ENCODE data around the gene CEP68. TPM values are rescaled to one million over a fixed set of nuclear protein-coding genes. Genes with fewer than 3 reads are reported as not detected.
A peak's percentile ranks its signal among the peaks of the same experiment; 100 is the strongest.

The CEP68 gene
- polyA plus RNA-seq, 1 experiment, result 11.7 TPM

- 0 out of 2 replicates have a peak, but pooled peaks cover 1% of the 10 kb centered on the region for H3K27me3 ChIP-seq (ENCODE audit: control insufficient read depth, insufficient read depth, low read length)
- POLR2A ChIA-PET, result no interaction called here
- CTCF ChIA-PET, result interaction anchor here (13.6 kb wide), 1 partner anchor 119 kb away, joined by 147 read pairs; no protein-coding TSS in a partner anchor
- no peaks in the 10 kb centered on the region for H3K36me3 ChIP-seq (ENCODE audit: control insufficient read depth, insufficient read depth, low read length)
- TF ChIP-seq, protein P1, sequence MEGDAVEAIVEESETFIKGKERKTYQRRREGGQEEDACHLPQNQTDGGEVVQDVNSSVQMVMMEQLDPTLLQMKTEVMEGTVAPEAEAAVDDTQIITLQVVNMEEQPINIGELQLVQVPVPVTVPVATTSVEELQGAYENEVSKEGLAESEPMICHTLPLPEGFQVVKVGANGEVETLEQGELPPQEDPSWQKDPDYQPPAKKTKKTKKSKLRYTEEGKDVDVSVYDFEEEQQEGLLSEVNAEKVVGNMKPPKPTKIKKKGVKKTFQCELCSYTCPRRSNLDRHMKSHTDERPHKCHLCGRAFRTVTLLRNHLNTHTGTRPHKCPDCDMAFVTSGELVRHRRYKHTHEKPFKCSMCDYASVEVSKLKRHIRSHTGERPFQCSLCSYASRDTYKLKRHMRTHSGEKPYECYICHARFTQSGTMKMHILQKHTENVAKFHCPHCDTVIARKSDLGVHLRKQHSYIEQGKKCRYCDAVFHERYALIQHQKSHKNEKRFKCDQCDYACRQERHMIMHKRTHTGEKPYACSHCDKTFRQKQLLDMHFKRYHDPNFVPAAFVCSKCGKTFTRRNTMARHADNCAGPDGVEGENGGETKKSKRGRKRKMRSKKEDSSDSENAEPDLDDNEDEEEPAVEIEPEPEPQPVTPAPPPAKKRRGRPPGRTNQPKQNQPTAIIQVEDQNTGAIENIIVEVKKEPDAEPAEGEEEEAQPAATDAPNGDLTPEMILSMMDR (IDR thresholded peaks at IDR 0.05; ENCODE audit: insufficient read depth, low read depth, low read length), result no peak
- no peak overlapping the region for H3K4me3 ChIP-seq (ENCODE audit: low read depth, low read length)
- no peak for DNase-seq (ENCODE audit: low read depth)
Observed at GRCh38 chr2:65035351-65035943, 20.8 kb upstream of the CEP68 start.

GRCh38 chr2:65037178-65037577, 19.0 kb upstream of the CEP68 start:
- TF ChIP-seq, protein P1 (IDR thresholded peaks at IDR 0.05; ENCODE audit: insufficient read depth, low read depth, low read length), result no peak
- Histone ChIP-seq H3K36me3 (ENCODE audit: control insufficient read depth, insufficient read depth, low read length) (no peaks in the 10 kb centered on the region), H3K4me3 (ENCODE audit: low read depth, low read length) (no peak overlapping the region), H3K27me3 (ENCODE audit: control insufficient read depth, insufficient read depth, low read length) (no peaks in the 10 kb centered on the region)
- DNase-seq (ENCODE audit: low read depth), result no peak
- ChIA-PET CTCF (interaction anchor here (13.6 kb wide), 1 partner anchor 121 kb away, joined by 147 read pairs; no protein-coding TSS in a partner anchor), POLR2A (no interaction called here)

DNA sequence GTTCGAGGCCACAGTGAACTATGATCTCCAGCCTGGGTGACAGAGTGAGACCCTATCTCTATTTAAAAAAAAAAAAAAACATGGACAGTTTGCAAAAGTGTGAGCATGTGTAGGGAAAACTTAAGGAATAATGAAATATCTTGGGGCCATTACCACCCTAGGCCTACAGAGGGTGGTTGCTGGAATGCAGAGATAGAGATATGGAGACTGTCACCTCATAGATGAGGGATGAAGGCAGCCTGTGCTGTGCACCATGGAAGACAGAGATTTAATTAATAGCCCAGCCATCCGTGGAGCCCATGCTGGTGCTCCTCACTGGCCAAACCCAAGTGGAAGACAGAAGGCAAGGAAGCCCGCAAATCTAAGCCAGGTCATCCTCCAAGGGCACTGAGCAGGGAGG, 16.6 kb upstream of the CEP68 start:
- ChIA-PET CTCF (interaction anchor here (0.8 to 13.6 kb wide), 5 partner anchors 9 to 516 kb away, joined by 3 to 147 read pairs (median 3); no protein-coding TSS in a partner anchor), POLR2A (no interaction called here)
- TF ChIP-seq, protein P1 (IDR thresholded peaks at IDR 0.05; ENCODE audit: insufficient read depth, low read depth, low read length), result no peak

GRCh38 chr2:65040400-65041261, 15.6 kb upstream of the CEP68 start:
- no peak for DNase-seq (ENCODE audit: low read depth)
- TF ChIP-seq, protein P1 (IDR thresholded peaks at IDR 0.05; ENCODE audit: insufficient read depth, low read depth, low read length), result peak; percentile 89
- POLR2A ChIA-PET, result interaction anchor here (0.7 kb wide), 1 partner anchor 46 kb away, joined by 3 read pairs; no protein-coding TSS in a partner anchor
- no peaks in the 10 kb centered on the region for H3K27me3 ChIP-seq (ENCODE audit: control insufficient read depth, insufficient read depth, low read length)
- H3K36me3 ChIP-seq (ENCODE audit: control insufficient read depth, insufficient read depth, low read length), result no peaks in the 10 kb centered on the region
- CTCF ChIA-PET, result interaction anchor here (0.5 to 13.6 kb wide), 13 partner anchors 10 to 533 kb away, joined by 3 to 147 read pairs (median 4); partner anchors contain the start of gene CEP68
- H3K4me3 ChIP-seq (ENCODE audit: low read depth, low read length), result no peak overlapping the region

More for the DNA sequence above, 16.6 kb upstream of the CEP68 start:
- H3K4me3 ChIP-seq (ENCODE audit: low read depth, low read length), result no peak overlapping the region
- no peaks in the 10 kb centered on the region for H3K27me3 ChIP-seq (ENCODE audit: control insufficient read depth, insufficient read depth, low read length)
- no peaks in the 10 kb centered on the region for H3K36me3 ChIP-seq (ENCODE audit: control insufficient read depth, insufficient read depth, low read length)
- no peak for DNase-seq (ENCODE audit: low read depth)

DNA sequence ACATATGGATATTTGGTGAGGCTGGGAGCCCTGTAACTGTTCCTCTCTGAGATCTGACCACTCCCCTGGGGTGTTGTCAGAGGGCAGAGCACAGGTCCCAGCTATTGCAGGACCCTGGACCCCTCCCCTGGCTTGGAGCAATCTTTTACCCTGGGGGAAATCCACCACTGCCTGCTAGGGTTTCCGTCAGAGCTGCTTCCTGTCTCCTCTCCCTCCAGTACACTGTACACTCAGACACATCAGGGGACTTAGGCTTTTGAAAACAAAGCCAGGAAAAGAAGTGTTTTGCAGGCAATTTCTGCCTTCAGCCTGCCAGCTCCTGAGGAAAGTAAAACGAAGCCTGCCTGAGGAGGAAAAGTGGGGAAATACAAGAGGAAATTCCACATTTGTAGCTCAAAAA, 13.2 kb upstream of the CEP68 start:
- ChIA-PET POLR2A (no interaction called here), CTCF (interaction anchor here (0.6 to 2.3 kb wide), 6 partner anchors 23 to 712 kb away, joined by 3 to 18 read pairs (median 3); no protein-coding TSS in a partner anchor)
- Histone ChIP-seq H3K4me3 (ENCODE audit: low read depth, low read length) (no peak overlapping the region), H3K27me3 (ENCODE audit: control insufficient read depth, insufficient read depth, low read length) (peaks cover 4% of the 10 kb centered on the region), H3K36me3 (ENCODE audit: control insufficient read depth, insufficient read depth, low read length) (no peaks in the 10 kb centered on the region)
- no peak for DNase-seq (ENCODE audit: low read depth)
- TF ChIP-seq, protein P1 (IDR thresholded peaks at IDR 0.05; ENCODE audit: insufficient read depth, low read depth, low read length), result no peak
